ENCODE measurements around the gene PLA2G5.

- TF ChIP-seq CTCF (IDR thresholded peaks at IDR 0.05) = no peak
- TF ChIP-seq POLR2A (IDR thresholded peaks at IDR 0.05) = no peak
These were observed 39.3 kb downstream of the PLA2G5 start for GRCh38 chr1:20109223-20109856.
